GM06990 (cell line): ENCODE results near the gene ADRB2.
"Not testable (repeated sequence)": the region's sequence is repeated elsewhere in the genome, so short reads cannot be mapped to it uniquely, and the experiment has no call there.

ENCODE experiments used
- DNase-seq: peaks from one replicate; pipeline ENCODE4 v3.0.0-alpha.2; 2011; ENCODE audit not compliant: insufficient read length; ENCODE audit errors: extremely low read depth
- H3K27me3 ChIP-seq: replicated peaks from 2 replicates; pipeline ENCODE4 v1.6.0; 2011; ENCODE audit warnings: low read length; ENCODE audit not compliant: control insufficient read depth, insufficient read depth
- H3K36me3 ChIP-seq: 2 replicates; pipeline ENCODE4 v1.5.1; 2011; ENCODE audit warnings: low read length; ENCODE audit not compliant: control insufficient read depth, insufficient read depth
- H3K4me3 ChIP-seq: replicated peaks from 2 replicates; pipeline ENCODE4 v1.5.1; 2011; ENCODE audit warnings: low read depth, mild to moderate bottlenecking, control low read depth, low read length
- TF ChIP-seq, protein P1 (sequence below): IDR thresholded peaks from 2 replicates; pipeline ENCODE4 v1.5.1; 2011; ENCODE audit warnings: low read length, control low read depth, mild to moderate bottlenecking, inconsistent platforms; ENCODE audit not compliant: insufficient read depth, poor library complexity, severe bottlenecking

Gene ADRB2

DNA sequence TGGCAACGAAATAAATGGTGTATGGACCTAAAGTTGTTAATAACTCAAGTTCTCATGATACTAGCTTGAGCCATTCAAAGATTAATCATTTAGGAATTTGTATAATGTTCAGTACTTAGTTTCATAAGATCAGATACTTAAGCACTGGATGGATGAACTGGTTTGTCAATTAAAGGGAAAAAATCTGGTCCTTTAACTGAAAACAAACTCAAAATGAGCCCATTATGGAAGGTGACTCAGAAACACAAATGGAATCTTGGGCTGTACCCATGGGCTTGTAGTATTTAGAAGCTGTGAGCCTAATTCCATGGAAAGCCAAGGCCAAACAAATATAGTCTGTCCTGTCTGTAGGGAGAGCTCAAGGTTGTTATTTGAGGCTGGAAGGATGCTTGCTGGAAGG lies 27.6 kb upstream of the ADRB2 start:
- TF ChIP-seq, protein P1, sequence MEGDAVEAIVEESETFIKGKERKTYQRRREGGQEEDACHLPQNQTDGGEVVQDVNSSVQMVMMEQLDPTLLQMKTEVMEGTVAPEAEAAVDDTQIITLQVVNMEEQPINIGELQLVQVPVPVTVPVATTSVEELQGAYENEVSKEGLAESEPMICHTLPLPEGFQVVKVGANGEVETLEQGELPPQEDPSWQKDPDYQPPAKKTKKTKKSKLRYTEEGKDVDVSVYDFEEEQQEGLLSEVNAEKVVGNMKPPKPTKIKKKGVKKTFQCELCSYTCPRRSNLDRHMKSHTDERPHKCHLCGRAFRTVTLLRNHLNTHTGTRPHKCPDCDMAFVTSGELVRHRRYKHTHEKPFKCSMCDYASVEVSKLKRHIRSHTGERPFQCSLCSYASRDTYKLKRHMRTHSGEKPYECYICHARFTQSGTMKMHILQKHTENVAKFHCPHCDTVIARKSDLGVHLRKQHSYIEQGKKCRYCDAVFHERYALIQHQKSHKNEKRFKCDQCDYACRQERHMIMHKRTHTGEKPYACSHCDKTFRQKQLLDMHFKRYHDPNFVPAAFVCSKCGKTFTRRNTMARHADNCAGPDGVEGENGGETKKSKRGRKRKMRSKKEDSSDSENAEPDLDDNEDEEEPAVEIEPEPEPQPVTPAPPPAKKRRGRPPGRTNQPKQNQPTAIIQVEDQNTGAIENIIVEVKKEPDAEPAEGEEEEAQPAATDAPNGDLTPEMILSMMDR = no peak
- Histone ChIP-seq H3K27me3 (no peaks in the 10 kb centered on the region), H3K36me3 (no peaks in the 10 kb centered on the region), H3K4me3 (no peak overlapping the region)
- no peak for DNase-seq

DNA sequence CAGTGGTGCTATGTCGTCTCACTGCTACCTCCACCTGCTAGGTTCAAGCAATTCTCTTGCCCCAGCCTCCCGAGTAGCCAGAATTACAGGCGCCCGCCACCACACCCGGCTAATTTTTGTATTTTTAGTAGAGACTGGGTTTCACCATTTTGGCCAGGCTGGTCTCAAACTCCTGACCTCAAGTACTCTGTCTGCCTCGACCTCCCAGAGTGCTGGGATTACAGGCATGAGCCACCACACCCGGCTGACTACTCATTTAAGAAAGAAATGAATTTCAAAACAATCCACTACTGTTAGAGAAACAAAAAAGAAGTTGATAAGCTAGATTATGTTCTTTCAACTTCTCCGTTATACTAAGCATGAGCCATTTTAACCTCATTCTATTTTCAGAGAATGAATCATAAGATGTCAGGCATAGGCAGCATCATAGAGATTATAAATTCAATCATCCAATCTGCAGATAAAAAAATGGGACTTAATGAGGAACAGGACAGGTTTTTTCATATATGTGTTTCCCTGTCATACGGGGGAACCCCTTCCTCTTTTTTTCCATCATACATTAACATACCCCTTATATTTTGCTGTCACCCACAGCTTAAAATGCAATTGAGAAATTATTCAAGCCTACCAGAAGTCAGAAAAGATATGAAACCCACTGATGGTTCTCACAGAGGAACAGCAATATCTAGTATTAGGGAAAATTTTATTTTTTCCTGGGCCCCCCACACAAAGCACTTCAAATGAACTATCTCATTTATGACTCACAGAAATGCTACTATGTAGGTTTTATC lies 26.5 kb upstream of the ADRB2 start:
- DNase-seq = no peak
- TF ChIP-seq, protein P1 = no peak

DNA sequence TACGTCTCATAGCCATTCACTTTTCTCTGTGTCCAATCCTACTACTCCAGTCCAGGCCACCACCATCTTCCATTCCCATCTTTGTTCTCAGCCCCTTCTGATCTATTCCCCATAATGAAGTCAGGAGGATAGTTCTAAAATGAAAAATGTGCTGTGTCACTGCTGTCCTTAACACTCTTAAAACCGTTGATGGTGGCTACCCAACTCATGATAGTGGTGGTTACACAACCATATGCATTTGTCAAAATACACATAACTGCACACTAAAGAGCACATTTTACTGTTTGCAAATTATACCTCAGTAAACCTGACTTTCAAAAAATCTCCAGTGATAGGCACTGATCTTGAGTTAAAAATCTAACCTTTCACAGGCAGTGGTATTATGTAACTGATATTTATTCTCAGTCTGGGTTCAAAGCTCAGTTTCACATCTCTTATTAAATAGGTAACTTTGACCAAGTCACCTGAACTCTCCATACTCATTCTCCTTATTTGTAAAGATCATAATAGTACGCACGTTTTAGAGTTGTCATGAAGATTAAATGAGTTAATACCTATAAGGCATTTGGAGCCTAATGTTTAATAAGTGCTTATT lies 24.6 kb upstream of the ADRB2 start:
- H3K27me3 ChIP-seq = no peaks in the 10 kb centered on the region
- DNase-seq = no peak
- no peaks in the 10 kb centered on the region for H3K36me3 ChIP-seq
- no peak overlapping the region for H3K4me3 ChIP-seq
- TF ChIP-seq, protein P1 = no peak

More for the DNA sequence above, 26.5 kb upstream of the ADRB2 start:
- Histone ChIP-seq H3K27me3 (no peaks in the 10 kb centered on the region), H3K4me3 (no peak overlapping the region), H3K36me3 (no peaks in the 10 kb centered on the region)

DNA sequence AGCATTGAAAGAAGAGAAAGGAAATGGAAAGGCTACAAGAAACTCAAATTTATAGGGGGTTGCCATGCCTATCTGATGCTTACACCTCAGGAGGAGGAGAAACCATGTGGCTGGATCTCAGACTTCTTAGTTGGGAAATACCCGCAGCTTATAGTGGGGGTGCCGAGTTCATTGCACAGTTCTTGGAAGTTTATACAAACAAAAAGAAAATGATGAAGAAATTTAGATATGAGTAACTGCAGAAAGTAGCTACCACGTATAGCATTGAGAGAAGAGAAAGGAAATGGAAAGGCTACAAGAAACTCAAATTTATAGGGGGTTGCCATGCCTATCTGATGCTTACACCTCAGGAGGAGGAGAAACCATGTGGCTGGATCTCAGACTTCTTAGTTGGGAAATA lies 23.0 kb upstream of the ADRB2 start:
- not testable (repeated sequence) for H3K4me3 ChIP-seq, H3K36me3 ChIP-seq, H3K27me3 ChIP-seq, DNase-seq

DNA sequence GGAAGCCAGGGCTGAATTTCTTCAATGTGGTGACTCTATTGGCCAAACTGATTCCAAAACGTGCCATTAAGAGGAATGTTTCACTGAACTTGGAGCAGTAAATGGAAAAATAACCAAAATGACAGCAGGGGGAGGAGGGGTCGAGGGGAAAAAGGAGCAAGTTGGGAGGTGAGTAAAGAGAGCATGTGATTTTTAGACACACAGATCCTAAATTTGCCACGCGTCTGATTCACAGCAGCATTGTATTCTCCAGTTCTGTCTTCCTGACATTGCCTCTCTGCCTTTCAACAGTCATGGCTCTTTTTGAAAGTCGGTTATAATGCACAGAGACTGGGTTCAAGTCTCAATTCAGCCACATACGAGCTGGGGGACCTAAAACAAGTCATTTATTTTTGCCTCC lies 22.0 kb upstream of the ADRB2 start:
- TF ChIP-seq, protein P1 = no peak
- Histone ChIP-seq H3K36me3 (no peaks in the 10 kb centered on the region), H3K4me3 (no peak overlapping the region), H3K27me3 (no peaks in the 10 kb centered on the region)
- no peak for DNase-seq

DNA sequence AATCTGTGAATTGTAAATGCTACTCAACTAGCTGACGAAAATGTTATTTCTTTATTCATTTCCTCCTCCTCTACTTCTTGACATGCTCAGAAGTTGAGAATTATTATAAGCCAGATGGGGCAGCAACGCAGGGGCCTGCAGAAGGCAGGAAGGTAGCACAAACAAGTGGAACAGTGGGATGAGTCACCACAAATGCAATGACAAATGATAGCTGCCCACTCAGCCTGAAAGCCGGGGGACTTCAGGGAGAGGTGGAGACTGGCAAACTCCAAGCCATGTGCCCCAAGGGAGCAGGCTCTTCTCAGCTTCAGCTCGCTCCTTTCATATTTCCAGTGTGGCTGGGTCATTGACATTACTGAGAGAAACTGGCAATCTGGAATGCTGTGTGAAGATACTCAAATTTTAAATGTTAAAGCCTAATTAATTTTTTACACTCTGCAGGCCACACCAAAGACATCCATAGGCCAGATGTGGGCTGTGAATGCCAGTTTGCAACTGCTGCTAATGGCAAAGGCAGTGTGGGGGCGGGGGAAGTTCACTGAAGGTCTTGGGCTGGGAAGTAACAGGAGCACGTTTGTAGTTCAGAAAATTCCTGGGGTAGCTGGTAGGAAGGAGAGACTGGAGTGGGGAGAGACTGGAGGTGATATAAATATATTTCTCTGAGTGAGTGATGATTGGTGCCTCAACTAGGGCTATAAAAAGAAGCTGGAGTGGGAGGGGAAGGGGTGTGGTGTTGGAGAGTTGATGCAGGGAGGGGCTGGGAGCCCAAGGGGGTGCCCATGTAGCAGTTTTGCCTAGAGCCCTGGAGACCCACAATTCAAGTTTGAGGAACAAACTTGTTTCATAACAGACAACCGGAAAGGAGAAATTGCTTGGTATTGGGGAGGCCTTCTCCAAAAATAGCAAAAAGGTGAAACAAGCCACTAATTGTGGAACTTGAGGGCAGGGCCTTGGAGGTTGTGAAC lies 20.8 kb upstream of the ADRB2 start:
- H3K4me3 ChIP-seq = no peak overlapping the region

More for the DNA sequence above, 20.8 kb upstream of the ADRB2 start:
- H3K36me3 ChIP-seq = no peaks in the 10 kb centered on the region
- TF ChIP-seq, protein P1 = no peak
- DNase-seq = peak; percentile 66
- H3K27me3 ChIP-seq = no peaks in the 10 kb centered on the region
